GM21367 (cell line): Measurements from ENCODE around the gene CFC1B.
"Not testable (repeated sequence)": the region's sequence is repeated elsewhere in the genome, so short reads cannot be mapped to it uniquely, and the experiment has no call there.

ENCODE experiments used
- ATAC-seq: cut with Tn5 transposase; IDR thresholded peaks from one replicate; pipeline ENCODE4 v1.9.1; 2021; ENCODE audit not compliant: unreplicated experiment

CFC1B gene

DNA sequence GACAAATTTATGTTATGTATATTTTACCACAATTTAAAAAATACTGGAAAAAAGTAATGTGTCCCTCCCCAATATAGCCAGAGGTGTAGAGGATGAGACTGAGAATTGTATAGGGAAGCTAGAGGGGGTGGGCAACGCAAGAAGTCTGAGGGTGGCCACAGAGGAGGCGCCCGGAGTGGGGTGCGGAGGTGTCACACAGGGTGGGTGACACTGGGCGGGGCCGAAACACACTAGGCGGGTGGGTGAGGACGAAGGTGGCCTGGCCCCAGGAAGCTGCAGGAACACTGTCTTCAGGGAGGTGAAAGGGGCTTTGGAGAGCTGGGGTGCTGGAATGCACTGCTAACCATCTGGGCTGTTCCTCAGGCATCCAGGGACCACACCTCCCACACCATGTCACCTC lies 35.4 kb downstream of the CFC1B start:
- not testable (repeated sequence) for ATAC-seq

DNA sequence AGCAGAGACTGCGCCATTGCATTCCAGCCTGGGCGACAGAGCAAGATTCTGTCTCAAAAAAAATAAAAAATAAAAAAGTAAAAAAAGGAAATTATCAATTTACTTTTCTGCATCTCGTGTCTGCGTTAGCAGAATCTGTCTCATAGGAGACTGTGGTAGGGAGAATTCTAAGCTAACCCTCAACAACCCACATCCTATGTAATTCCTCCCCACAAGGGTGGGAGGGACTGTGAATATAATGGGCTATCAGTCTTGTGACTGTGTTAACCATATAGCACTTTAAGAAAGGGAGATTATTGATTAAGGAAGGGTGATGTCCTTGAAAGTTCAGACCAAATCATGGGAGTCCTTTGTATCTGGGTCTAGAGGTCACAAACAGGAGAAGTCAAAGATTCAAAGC lies 45.1 kb downstream of the CFC1B start:
- ATAC-seq, result not testable (repeated sequence)

DNA sequence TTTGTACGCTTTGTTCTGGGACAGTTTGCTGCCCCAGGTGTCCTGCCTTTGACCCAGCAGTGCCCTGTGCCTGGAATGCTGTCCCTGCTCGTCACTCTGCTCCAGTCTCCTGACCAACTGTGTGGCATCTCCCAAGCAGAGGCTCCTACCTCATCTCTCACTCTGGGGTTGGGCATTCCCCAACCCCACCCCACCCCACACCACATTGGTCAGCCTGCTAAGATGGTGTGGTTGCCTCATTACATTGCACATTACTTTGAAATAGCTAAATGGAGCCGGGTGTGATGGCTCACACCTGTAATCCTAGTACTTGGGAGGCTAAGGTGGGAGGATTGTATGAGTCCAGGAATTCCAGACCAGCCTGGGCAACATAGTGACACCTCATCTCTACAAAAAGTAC lies 50.9 kb downstream of the CFC1B start:
- ATAC-seq, result not testable (repeated sequence)

DNA sequence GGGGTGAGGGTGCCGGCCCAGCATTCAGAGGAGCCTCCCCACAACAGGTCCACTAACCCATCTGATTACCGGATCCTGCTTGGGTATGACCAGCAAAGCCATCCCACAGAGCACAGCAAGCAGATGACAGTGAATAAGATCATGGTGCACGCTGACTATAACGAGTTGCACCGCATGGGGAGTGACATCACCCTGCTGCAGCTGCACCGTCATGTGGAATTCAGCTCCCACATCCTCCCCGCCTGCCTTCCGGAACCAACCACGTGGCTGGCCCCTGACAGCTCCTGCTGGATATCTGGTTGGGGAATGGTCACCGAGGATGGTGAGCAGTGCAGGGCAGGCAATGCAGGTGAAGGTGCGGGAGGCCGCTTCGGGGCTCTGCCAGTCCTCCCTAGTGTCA lies 53.2 kb downstream of the CFC1B start:
- ATAC-seq, result not testable (repeated sequence)

DNA sequence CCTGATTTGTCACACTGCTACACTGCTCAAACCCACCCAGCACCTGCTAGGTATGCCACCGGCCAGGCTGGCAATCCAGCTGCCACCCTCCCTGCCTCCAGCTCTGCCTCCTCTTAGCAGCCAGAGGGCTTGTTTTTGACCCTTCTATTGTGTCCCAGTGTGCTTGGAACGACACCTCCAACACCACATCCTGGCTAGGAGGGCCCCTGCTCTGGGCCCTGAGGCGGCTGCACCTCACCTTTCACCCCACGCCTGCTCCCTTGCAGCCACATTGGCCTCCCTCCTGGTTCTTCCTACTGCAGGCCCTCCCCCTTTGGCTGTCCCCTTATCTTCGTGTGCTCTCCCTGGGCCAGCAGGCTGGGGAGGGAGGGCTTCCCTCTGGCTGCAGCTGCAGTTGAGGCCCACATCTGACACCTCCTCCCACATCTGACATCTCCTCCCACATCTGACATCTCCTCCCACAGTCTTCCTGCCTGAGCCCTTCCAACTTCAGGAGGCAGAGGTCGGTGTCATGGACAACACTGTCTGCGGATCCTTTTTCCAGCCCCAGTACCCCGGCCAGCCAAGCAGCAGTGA lies 55.3 kb downstream of the CFC1B start:
- not testable (repeated sequence) for ATAC-seq

DNA sequence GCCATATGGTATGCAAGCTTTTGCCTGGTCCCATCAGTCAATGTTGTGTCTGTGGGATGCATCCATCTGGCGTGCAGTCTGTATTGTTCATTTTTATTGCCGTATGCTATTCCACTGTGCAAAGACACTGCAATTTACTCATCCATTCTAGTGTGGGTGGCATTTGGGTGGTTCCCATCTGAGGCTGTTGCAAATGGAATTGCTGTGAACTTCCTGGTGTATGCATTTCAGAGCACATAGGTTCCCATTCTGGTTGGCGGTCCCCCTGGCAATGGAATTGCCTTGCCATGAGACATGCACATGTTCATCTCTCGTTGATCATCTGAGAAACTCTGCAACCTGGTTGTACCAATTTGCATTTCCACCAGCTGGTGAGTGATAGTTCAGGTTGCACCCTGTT lies 56.5 kb downstream of the CFC1B start:
- not testable (repeated sequence) for ATAC-seq
